OCI-M1 (cell line): ENCODE results near the gene EHD4.

ENCODE experiments used
- DNase-seq: peaks from one replicate; lab custom pipeline; 2025; lab: John Stamatoyannopoulos, UW

The EHD4 gene

GRCh38 chr15:41858756-41859155 lies 113.6 kb downstream of the EHD4 start:
- no peak for DNase-seq

- DNase-seq = no peak
These were observed 115.0 kb downstream of the EHD4 start for GRCh38 chr15:41857316-41857715.

GRCh38 chr15:41856716-41857115 lies 115.6 kb downstream of the EHD4 start:
- DNase-seq = no peak

GRCh38 chr15:41856262-41856661 lies 116.1 kb downstream of the EHD4 start:
- no peak for DNase-seq

- no peak for DNase-seq
These were observed 116.9 kb downstream of the EHD4 start for GRCh38 chr15:41855261-41855961.

GRCh38 chr15:41854443-41854842 lies 117.9 kb downstream of the EHD4 start:
- no peak for DNase-seq

GRCh38 chr15:41853831-41854230 lies 118.5 kb downstream of the EHD4 start:
- no peak for DNase-seq

- no peak for DNase-seq
These were observed 119.4 kb downstream of the EHD4 start for GRCh38 chr15:41852736-41853590.

GRCh38 chr15:41851755-41852370 lies 120.5 kb downstream of the EHD4 start:
- no peak for DNase-seq

- no peak for DNase-seq
These were observed 121.2 kb downstream of the EHD4 start for GRCh38 chr15:41851167-41851523.

- no peak for DNase-seq
These were observed 121.7 kb downstream of the EHD4 start for GRCh38 chr15:41850482-41851166.

- DNase-seq = no peak
These were observed 122.5 kb downstream of the EHD4 start for GRCh38 chr15:41849861-41850260.

- no peak for DNase-seq
These were observed 123.2 kb downstream of the EHD4 start for GRCh38 chr15:41849204-41849603.

GRCh38 chr15:41848631-41849030 lies 123.7 kb downstream of the EHD4 start:
- peak; percentile 44 for DNase-seq

GRCh38 chr15:41847981-41848380 lies 124.4 kb downstream of the EHD4 start:
- DNase-seq = no peak

- DNase-seq = no peak
These were observed 125.2 kb downstream of the EHD4 start for GRCh38 chr15:41847206-41847605.
